CD14-positive monocyte (primary cell): ENCODE data around the gene CDC42BPB. TPM values are rescaled to one million over a fixed set of nuclear protein-coding genes. Genes with fewer than 3 reads are reported as not detected.

ENCODE experiments used
- DNase-seq, 3 donors: peaks; one replicate each; pipeline ENCODE4 v3.0.0-alpha.2; 2011 to 2022
- H2AFZ ChIP-seq: 2 replicates; pipeline ENCODE4 v1.6.0; 2012; ENCODE audit warnings: mild to moderate bottlenecking, low read depth, low read length, inconsistent platforms; ENCODE audit not compliant: insufficient read depth, poor library complexity, severe bottlenecking
- H3K27ac ChIP-seq, 2 donors: 1 replicate in 1 of 2; 2 replicates in 1 of 2; pipeline ENCODE4 v1.5.1; 2012 to 2013; ENCODE audit warnings: low read length in 2 of 2, control low read depth in 1 of 2, inconsistent platforms in 1 of 2, low read depth in 1 of 2, mild to moderate bottlenecking in 1 of 2
- H3K27me3 ChIP-seq, 2 donors: one replicate each; pipeline versions ENCODE4 v1.6.0 to v1.6.1; 2011 to 2013; ENCODE audit warnings: low read length in 2 of 2; ENCODE audit not compliant: control insufficient read depth in 2 of 2, insufficient read depth in 2 of 2
- H3K36me3 ChIP-seq, 2 donors: replicated peaks in 1 of 2; 1 replicate in 1 of 2; 2 replicates in 1 of 2; pipeline versions ENCODE4 v1.5.1 to v1.6.1; 2012 to 2013; ENCODE audit warnings: low read length in 2 of 2, control low read depth in 1 of 2, inconsistent platforms in 1 of 2, mild to moderate bottlenecking in 1 of 2; ENCODE audit not compliant: insufficient read depth in 2 of 2, control insufficient read depth in 1 of 2
- H3K4me1 ChIP-seq, 2 donors: 1 replicate in 1 of 2; 2 replicates in 1 of 2; pipeline versions ENCODE4 v1.5.1 to v1.6.1; 2012 to 2013; ENCODE audit warnings: low read length in 2 of 2, control low read depth in 1 of 2, inconsistent platforms in 1 of 2, mild to moderate bottlenecking in 1 of 2, moderate library complexity in 1 of 2; ENCODE audit not compliant: insufficient read depth in 2 of 2, control insufficient read depth in 1 of 2
- H3K4me2 ChIP-seq: replicated peaks from 2 replicates; pipeline ENCODE3; 2012; ENCODE audit warnings: low read length, moderate library complexity, mild to moderate bottlenecking; ENCODE audit not compliant: poor library complexity, severe bottlenecking; ENCODE audit errors: extremely low read depth
- H3K4me3 ChIP-seq, 3 experiments: fragments of 200-600 bp in 1 of 3; sonication (generic) in 1 of 3; replicated peaks in 1 of 3; 1 replicate in 2 of 3; 2 replicates in 1 of 3; pipeline ENCODE4 v1.5.1; 2011 to 2013; ENCODE audit warnings: low read length in 3 of 3, mild to moderate bottlenecking in 3 of 3, control low read depth in 2 of 3, low read depth in 2 of 3, inconsistent platforms in 1 of 3, moderate library complexity in 1 of 3
- H3K79me2 ChIP-seq: 2 replicates; pipeline ENCODE4 v1.6.0; 2012; ENCODE audit warnings: mild to moderate bottlenecking, control low read depth, inconsistent platforms, low read length, moderate library complexity; ENCODE audit not compliant: insufficient read depth
- H3K9ac ChIP-seq: 2 replicates; pipeline ENCODE4 v1.6.0; 2017; ENCODE audit warnings: low read length, mild to moderate bottlenecking; ENCODE audit not compliant: insufficient read depth, poor library complexity, severe bottlenecking
- H3K9me3 ChIP-seq, 2 donors: replicated peaks in 1 of 2; 1 replicate in 1 of 2; 2 replicates in 1 of 2; pipeline versions ENCODE4 v1.5.1 to v1.6.1; 2012 to 2013; ENCODE audit warnings: low read length in 2 of 2, control low read depth in 1 of 2; ENCODE audit not compliant: control insufficient read depth in 1 of 2, insufficient read depth in 1 of 2
- H4K20me1 ChIP-seq: 2 replicates; pipeline ENCODE4 v1.6.0; 2012; ENCODE audit warnings: mild to moderate bottlenecking, low read length, control low read depth, moderate library complexity; ENCODE audit not compliant: insufficient read depth
- H3K27ac Mint-ChIP-seq, 7 donors: one replicate each; pipeline ENCODE4 v1.8.0; 2020; ENCODE audit warnings: mild to moderate bottlenecking in 7 of 7, mixed read lengths in 7 of 7, moderate library complexity in 6 of 7, inconsistent platforms in 2 of 7
- H3K27me3 Mint-ChIP-seq, 3 donors: one replicate each; pipeline ENCODE4 v1.8.0; 2021 to 2022; ENCODE audit warnings: low read depth in 3 of 3, mild to moderate bottlenecking in 3 of 3, mixed read lengths in 3 of 3, moderate library complexity in 3 of 3, inconsistent platforms in 1 of 3
- H3K36me3 Mint-ChIP-seq, 2 donors: one replicate each; pipeline ENCODE4 v1.8.0; 2020; ENCODE audit warnings: mixed read lengths in 2 of 2, inconsistent platforms in 1 of 2, mild to moderate bottlenecking in 1 of 2
- H3K4me1 Mint-ChIP-seq: one replicate; pipeline ENCODE4 v1.8.0; 2020; ENCODE audit warnings: mild to moderate bottlenecking, mixed read lengths
- H3K4me3 Mint-ChIP-seq, 2 donors: one replicate each; pipeline ENCODE4 v1.8.0; 2020; ENCODE audit warnings: mild to moderate bottlenecking in 2 of 2, mixed read lengths in 2 of 2, moderate library complexity in 1 of 2
- H3K9me3 Mint-ChIP-seq, 7 donors: one replicate each; pipeline ENCODE4 v1.8.0; 2020 to 2022; ENCODE audit warnings: mixed read lengths in 7 of 7, mild to moderate bottlenecking in 6 of 7, moderate library complexity in 6 of 7, inconsistent platforms in 2 of 7
- CTCF ChIP-seq: fragments of 200-600 bp; IDR thresholded peaks from one replicate; pipeline ENCODE4 v1.8.0; 2022; ENCODE audit warnings: antibody characterized with exemption, mild to moderate bottlenecking
- WGBS: methylation state at CpG from one replicate; pipeline ENCODE4 v1.1.5; 2013; ENCODE audit warnings: missing lambda C conversion rate; ENCODE audit not compliant: insufficient coverage; 5-methylcytosine and 5-hydroxymethylcytosine counted together
- intact Hi-C, 2 donors: fragments of 100-400 bp; cut with micrococcal nuclease; formaldehyde crosslinking; loops; one replicate each; pipeline versions ENCODE4 v1.15.0 to v1.15.1; 2023
- polyA plus RNA-seq, 3 donors: library from polyadenylated mRNA; depleted of rRNA in 1 of 3; unstranded in 2 of 3; stranded (reverse) in 1 of 3; fragments of 300-500 nt in 2 of 3; fragments of >200 nt in 1 of 3; fragmentation: Illumina TruSeq in 2 of 3; gene quantifications; 1 replicate in 2 of 3; 2 replicates in 1 of 3; pipeline ENCODE4 v1.2.3, GENCODE V29; 2012 to 2021

The CDC42BPB gene
- polyA plus RNA-seq, 3 donors, result 0.25 to 19.0 (median 0.60) TPM

- H3K9me3 ChIP-seq, result no peaks in the 10 kb centered on the region
- no peak overlapping the region for H3K4me3 ChIP-seq
- no peaks in the 10 kb centered on the region for H3K79me2 ChIP-seq
- H4K20me1 ChIP-seq, result peaks cover 41% of the 10 kb centered on the region
- no peak overlapping the region for H3K27ac ChIP-seq
- WGBS, result 97% methylated on average over 30 of the region's 30 CpGs
- Mint-ChIP-seq H3K36me3 (peaks cover 47 to 74% of the 10 kb centered on the region in 2 donors), H3K9me3 (peaks cover 0 to 1% (median 0%) of the 10 kb centered on the region in 7 donors), H3K27ac (no peak overlapping the region), H3K4me1 (no peaks in the 10 kb centered on the region), H3K4me3 (no peak overlapping the region), H3K27me3 (peaks cover 0 to 3% (median 0%) of the 10 kb centered on the region in 3 donors)
- H3K4me1 ChIP-seq, result no peaks in the 10 kb centered on the region
- DNase-seq, result no peak
- no peak overlapping the region for H3K4me2 ChIP-seq
- H3K9ac ChIP-seq, result no peak overlapping the region
- no peak overlapping the region for H2AFZ ChIP-seq
- H3K27me3 ChIP-seq, result no peaks in the 10 kb centered on the region
- intact Hi-C loops, result no loop called here
- peaks cover 44 to 81% of the 10 kb centered on the region in 2 donors for H3K36me3 ChIP-seq
- TF ChIP-seq CTCF, result no peak
Measured at GRCh38 chr14:102906616-102907302, 150.6 kb downstream of the CDC42BPB start.

GRCh38 chr14:102905116-102906108 lies 151.9 kb downstream of the CDC42BPB start:
- TF ChIP-seq CTCF, result no peak
- Histone ChIP-seq H3K9ac (no peak overlapping the region), H3K27me3 (no peaks in the 10 kb centered on the region), H4K20me1 (peaks cover 45% of the 10 kb centered on the region), H3K4me1 (peaks cover 0 to 6% of the 10 kb centered on the region in 2 donors), H3K9me3 (no peaks in the 10 kb centered on the region), H3K4me2 (no peak overlapping the region), H2AFZ (no peak overlapping the region), H3K27ac (no peak overlapping the region), H3K4me3 (no peak overlapping the region), H3K36me3 (peaks cover 49 to 80% of the 10 kb centered on the region in 2 donors), H3K79me2 (no peaks in the 10 kb centered on the region)
- no peak for DNase-seq
- peaks cover 0 to 1% (median 0%) of the 10 kb centered on the region in 7 donors for H3K9me3 Mint-ChIP-seq
- intact Hi-C loops, result no loop called here
- peaks cover 9% of the 10 kb centered on the region for H3K4me1 Mint-ChIP-seq
- peaks cover 0 to 3% (median 0%) of the 10 kb centered on the region in 3 donors for H3K27me3 Mint-ChIP-seq
- H3K36me3 Mint-ChIP-seq, result peaks cover 46 to 70% of the 10 kb centered on the region in 2 donors
- WGBS, result 98% methylated on average over 22 of the region's 38 CpGs
- no peak overlapping the region for H3K4me3 Mint-ChIP-seq
- peak overlapping the region in 1 of 7 donors; percentile 69 for H3K27ac Mint-ChIP-seq
